PC-9 (cell line): ENCODE results near the gene CPSF4L. TPM values are rescaled to one million over a fixed set of nuclear protein-coding genes. Genes with fewer than 3 reads are reported as not detected.

Source experiments
- BruUV-seq: library from RNA; stranded (reverse); fragments of 400-500 nt; replicated peaks from 2 replicates; lab custom pipeline; 2021; lab: Mats Ljungman, UMichigan
- CTCF ChIA-PET: fragments of 300-600 bp; sonication (Branson Sonifier 250); formaldehyde crosslinking; loops from one replicate; lab custom pipeline; 2022; ENCODE audit warnings: antibody characterized with exemption; lab: Charles Lee
- POLR2A ChIA-PET: fragments of 300-600 bp; sonication (Branson Sonifier 250); formaldehyde crosslinking; loops from one replicate; lab custom pipeline; 2022; ENCODE audit warnings: antibody characterized with exemption; ENCODE audit not compliant: unreplicated experiment; lab: Charles Lee
- DNase-seq, 2 experiments: peaks; one replicate each; pipeline versions ENCODE4 v3.0.0 to v3.0.0-alpha.2; 2015 to 2022; ENCODE audit warnings: mixed read lengths in 1 of 2
- H2AFZ ChIP-seq: fragments of 200-600 bp; sonication (generic); 2 replicates; pipeline ENCODE4 v1.8.1; 2017; ENCODE audit warnings: antibody characterized with exemption
- H3F3A ChIP-seq: fragments of 200-600 bp; sonication (generic); 2 replicates; pipeline ENCODE4 v1.8.1; 2017; ENCODE audit warnings: antibody characterized with exemption, mild to moderate bottlenecking, low read depth; ENCODE audit not compliant: insufficient read depth
- H3K27ac ChIP-seq: fragments of 200-600 bp; sonication (generic); 2 replicates; pipeline ENCODE4 v1.6.1; 2016; ENCODE audit warnings: mixed run types
- H3K27me3 ChIP-seq: fragments of 200-600 bp; sonication (generic); 2 replicates; pipeline ENCODE4 v1.6.1; 2016; ENCODE audit warnings: low read depth, mixed run types; ENCODE audit not compliant: insufficient read depth
- H3K36me3 ChIP-seq: fragments of 200-600 bp; sonication (generic); 2 replicates; pipeline ENCODE4 v1.6.1; 2016; ENCODE audit warnings: low read depth, mixed run types
- H3K4me1 ChIP-seq: fragments of 200-600 bp; sonication (generic); replicated peaks from 2 replicates; pipeline ENCODE4 v1.6.1; 2016; ENCODE audit warnings: mixed run types; ENCODE audit not compliant: insufficient read depth
- H3K4me2 ChIP-seq: fragments of 200-600 bp; sonication (generic); 2 replicates; pipeline ENCODE4 v1.6.1; 2017; ENCODE audit warnings: mixed run types
- H3K4me3 ChIP-seq: fragments of 200-600 bp; sonication (generic); 2 replicates; pipeline ENCODE4 v1.6.1; 2016; ENCODE audit warnings: mixed run types
- H3K79me2 ChIP-seq: fragments of 200-600 bp; sonication (generic); 2 replicates; pipeline ENCODE4 v1.6.1; 2017; ENCODE audit warnings: low read depth, mixed run types
- H3K9me2 ChIP-seq: fragments of 200-600 bp; sonication (generic); 2 replicates; pipeline ENCODE4 v1.8.1; 2017; ENCODE audit warnings: mild to moderate bottlenecking; ENCODE audit not compliant: insufficient read depth
- H3K9me3 ChIP-seq: fragments of 200-600 bp; sonication (generic); 2 replicates; pipeline ENCODE4 v1.8.1; 2016; ENCODE audit warnings: low read depth; ENCODE audit not compliant: insufficient read depth
- H4K20me1 ChIP-seq: fragments of 200-600 bp; sonication (generic); 2 replicates; pipeline ENCODE4 v1.8.1; 2017; ENCODE audit not compliant: insufficient read depth
- CTCF ChIP-seq: fragments of 200-600 bp; sonication (generic); conservative IDR thresholded peaks from 2 replicates; pipeline ENCODE4 v1.6.1; 2017; ENCODE audit warnings: mixed run types, antibody characterized with exemption, mild to moderate bottlenecking, moderate library complexity
- EZH2 ChIP-seq: fragments of 200-600 bp; sonication (generic); IDR thresholded peaks from 2 replicates; pipeline ENCODE4 v1.8.0; 2017; ENCODE audit warnings: antibody characterized with exemption, low read depth
- intact Hi-C: fragments of 100-400 bp; cut with micrococcal nuclease; formaldehyde crosslinking; loops from one replicate; pipeline ENCODE4 v1.10.0; 2022; ENCODE audit not compliant: unreplicated experiment
- total RNA-seq: library from RNA; stranded (reverse); gene quantifications from 2 replicates; pipeline ENCODE4 v1.2.3, GENCODE V29; 2021

CPSF4L gene
- total RNA-seq, 1 experiment from 2014 or later, result 0.52 TPM

- peaks cover 29% of the 10 kb centered on the region for H3K36me3 ChIP-seq
- no peaks in the 10 kb centered on the region for H3K9me3 ChIP-seq
- no peaks in the 10 kb centered on the region for H3K9me2 ChIP-seq
- intact Hi-C loops, result no loop called here
- TF ChIP-seq CTCF (no peak), EZH2 (no peak)
- H3K4me2 ChIP-seq, result no peak overlapping the region
- ChIA-PET POLR2A (no interaction called here), CTCF (no interaction called here)
- H3K27me3 ChIP-seq, result no peaks in the 10 kb centered on the region
- peaks cover 13% of the 10 kb centered on the region for H3F3A ChIP-seq
- no peak for DNase-seq
- no peaks in the 10 kb centered on the region for H3K79me2 ChIP-seq
- no peak overlapping the region for H3K4me3 ChIP-seq
- no peaks in the 10 kb centered on the region for H3K4me1 ChIP-seq
- no peak overlapping the region for H3K27ac ChIP-seq
- no peaks in the 10 kb centered on the region for H4K20me1 ChIP-seq
- no peak overlapping the region for H2AFZ ChIP-seq
- no TSS peak for BruUV-seq
Measured at GRCh38 chr17:73203135-73203787, 58.4 kb downstream of the CPSF4L start.

GRCh38 chr17:73201215-73202069 is 60.2 kb downstream of the CPSF4L start:
- H2AFZ ChIP-seq, result no peak overlapping the region
- no peaks in the 10 kb centered on the region for H3K79me2 ChIP-seq
- TF ChIP-seq EZH2 (no peak), CTCF (no peak)
- no peaks in the 10 kb centered on the region for H3K4me1 ChIP-seq
- no peak overlapping the region for H3K27ac ChIP-seq
- no peaks in the 10 kb centered on the region for H3K9me2 ChIP-seq
- H3K4me3 ChIP-seq, result no peak overlapping the region
- no peaks in the 10 kb centered on the region for H3K9me3 ChIP-seq
- no TSS peak for BruUV-seq
- H3K4me2 ChIP-seq, result no peak overlapping the region
- no peak for DNase-seq
- POLR2A ChIA-PET, result interaction anchor here (0.6 to 0.7 kb wide), 2 partner anchors 9 to 169 kb away, joined by 3 to 6 read pairs; partner anchors contain the start of gene COG1
- H3F3A ChIP-seq, result peaks cover 6% of the 10 kb centered on the region; the same call in 1 of the 2 replicates
- H4K20me1 ChIP-seq, result no peaks in the 10 kb centered on the region
- peaks cover 37% of the 10 kb centered on the region for H3K36me3 ChIP-seq
- H3K27me3 ChIP-seq, result no peaks in the 10 kb centered on the region
- CTCF ChIA-PET, result interaction anchor here (0.6 to 0.8 kb wide), 2 partner anchors 156 to 645 kb away, joined by 4 to 8 read pairs; no protein-coding TSS in a partner anchor
- intact Hi-C loops, result no loop called here

GRCh38 chr17:73200476-73200875 is 61.2 kb downstream of the CPSF4L start:
- Histone ChIP-seq H3K27ac (no peak overlapping the region), H3K4me1 (no peaks in the 10 kb centered on the region), H3K4me3 (no peak overlapping the region), H3K9me3 (no peaks in the 10 kb centered on the region), H4K20me1 (no peaks in the 10 kb centered on the region), H3K27me3 (no peaks in the 10 kb centered on the region), H3K9me2 (no peaks in the 10 kb centered on the region), H3K36me3 (peaks cover 37% of the 10 kb centered on the region), H3K79me2 (no peaks in the 10 kb centered on the region), H3K4me2 (no peak overlapping the region), H3F3A (peaks cover 7% of the 10 kb centered on the region; the same call in 1 of the 2 replicates), H2AFZ (no peak overlapping the region)
- CTCF ChIA-PET, result no interaction called here
- BruUV-seq, result no TSS peak
- intact Hi-C loops, result no loop called here
- no peak for DNase-seq
- no peak for TF ChIP-seq EZH2
- no peak for TF ChIP-seq CTCF
- POLR2A ChIA-PET, result interaction anchor here (0.7 kb wide), 1 partner anchor 170 kb away, joined by 3 read pairs; no protein-coding TSS in a partner anchor
